ENCODE data around the gene RRAS2.
A peak's percentile ranks its signal among the peaks of the same experiment; 100 is the strongest.
"Not testable (repeated sequence)": the region's sequence is repeated elsewhere in the genome, so short reads cannot be mapped to it uniquely, and the experiment has no call there.

Gene RRAS2

DNA sequence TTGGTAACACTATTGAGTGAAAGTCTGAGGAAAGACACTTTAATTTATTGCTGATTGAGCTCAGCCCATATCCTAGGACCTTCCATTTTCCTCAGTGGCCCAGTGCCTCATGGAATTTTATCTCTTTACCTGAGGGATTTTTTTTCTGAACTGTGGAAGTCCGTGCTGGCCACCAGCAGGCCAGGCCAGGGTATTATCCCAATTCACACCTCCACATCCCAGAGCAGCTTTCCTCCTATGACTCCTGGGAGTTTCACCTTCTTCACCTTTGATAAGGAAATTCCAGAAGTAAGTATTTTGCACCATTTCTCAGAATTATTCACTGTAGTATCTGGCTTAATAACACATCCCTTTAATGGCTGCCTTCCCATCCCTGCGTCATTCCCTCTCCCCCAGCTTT is 13.0 kb upstream of the RRAS2 start:
- no peak for FAIRE-seq

DNA sequence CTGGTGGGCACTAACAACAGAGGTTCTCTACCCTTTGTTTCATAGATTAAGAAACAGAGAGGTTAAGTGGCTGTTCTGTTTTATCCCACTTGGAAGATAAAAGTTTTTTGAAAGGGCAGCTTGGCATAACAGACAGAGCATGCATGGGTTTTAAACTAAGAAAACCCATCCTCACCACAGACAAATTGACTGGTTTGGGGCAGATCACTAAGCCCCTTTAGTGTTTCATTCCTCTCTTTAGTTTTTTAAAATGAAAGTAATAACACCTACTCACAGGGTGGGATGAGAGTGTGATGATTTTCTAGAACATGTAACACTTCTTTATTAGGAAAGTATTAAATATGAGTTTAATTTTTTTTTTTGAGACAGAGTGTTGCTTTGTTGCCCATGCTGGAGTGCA is 12.3 kb upstream of the RRAS2 start:
- DNase-seq (ENCODE audit: low spot score) (no peak), FAIRE-seq (no peak)

More for the DNA sequence above, 13.0 kb upstream of the RRAS2 start:
- no peak for DNase-seq (ENCODE audit: low spot score)

DNA sequence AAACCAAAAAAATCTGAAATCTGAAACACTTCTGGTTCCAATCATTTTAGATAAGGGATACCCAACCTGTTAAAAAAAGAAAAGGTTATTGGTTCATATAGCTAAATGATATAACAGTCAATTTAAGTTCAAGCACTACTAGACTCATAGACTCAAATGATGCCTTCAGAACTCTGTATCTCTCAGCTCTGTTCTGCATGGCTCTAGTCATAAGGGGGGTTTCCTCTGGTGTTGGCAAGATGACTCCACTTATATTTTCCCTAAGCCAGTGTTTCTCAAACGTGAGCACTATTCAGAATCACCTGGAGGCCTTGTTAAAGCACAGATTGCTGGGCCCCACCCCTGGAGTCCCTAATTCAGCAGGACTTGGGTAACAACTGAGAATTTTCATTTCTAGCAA is 11.5 kb upstream of the RRAS2 start:
- no peak for FAIRE-seq
- no peak for DNase-seq (ENCODE audit: low spot score)

DNA sequence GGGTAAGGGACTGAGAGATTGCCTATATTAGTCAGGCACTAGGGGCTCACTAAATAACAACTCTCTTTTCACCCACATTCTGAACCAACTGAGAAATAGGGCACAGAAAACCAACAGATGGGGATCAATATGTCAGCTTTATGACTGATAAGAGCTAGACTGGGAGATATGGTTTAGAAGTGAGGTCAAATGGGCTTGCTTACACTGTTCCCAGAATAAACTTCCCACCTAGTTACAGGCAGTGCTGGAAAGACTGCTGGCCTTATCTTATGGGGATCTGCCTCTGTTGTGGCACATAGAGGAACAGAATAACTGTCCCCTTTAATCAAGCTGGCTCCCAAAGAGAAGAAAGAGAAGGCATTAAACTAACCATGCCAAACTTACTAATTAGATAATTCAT is 10.6 kb upstream of the RRAS2 start:
- FAIRE-seq: no peak
- no peak for DNase-seq (ENCODE audit: low spot score)

GRCh38 chr11:14366936-14367335 is 8.0 kb upstream of the RRAS2 start:
- DNase-seq (ENCODE audit: low spot score) (no peak), FAIRE-seq (no peak)

DNA sequence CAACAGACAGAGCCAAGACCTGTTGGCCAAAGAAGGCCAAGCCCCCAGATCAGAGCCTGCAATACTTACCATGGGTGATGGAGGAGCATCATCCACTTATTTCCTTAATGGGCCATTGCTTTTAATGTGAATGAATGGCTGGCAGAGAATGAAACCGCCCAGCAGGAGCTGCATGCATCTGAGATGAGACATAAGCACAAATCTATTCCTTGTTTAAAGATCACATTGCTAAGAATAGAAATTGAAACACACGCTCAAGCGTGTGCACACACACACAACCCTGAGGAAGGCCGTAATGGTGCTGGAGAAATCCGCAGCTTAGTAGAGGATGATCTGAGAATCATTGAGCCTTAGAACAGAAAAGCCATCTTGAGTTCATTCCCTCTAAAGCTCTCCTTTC is 5.3 kb upstream of the RRAS2 start:
- DNase-seq (ENCODE audit: low spot score): no peak
- FAIRE-seq: no peak

DNA sequence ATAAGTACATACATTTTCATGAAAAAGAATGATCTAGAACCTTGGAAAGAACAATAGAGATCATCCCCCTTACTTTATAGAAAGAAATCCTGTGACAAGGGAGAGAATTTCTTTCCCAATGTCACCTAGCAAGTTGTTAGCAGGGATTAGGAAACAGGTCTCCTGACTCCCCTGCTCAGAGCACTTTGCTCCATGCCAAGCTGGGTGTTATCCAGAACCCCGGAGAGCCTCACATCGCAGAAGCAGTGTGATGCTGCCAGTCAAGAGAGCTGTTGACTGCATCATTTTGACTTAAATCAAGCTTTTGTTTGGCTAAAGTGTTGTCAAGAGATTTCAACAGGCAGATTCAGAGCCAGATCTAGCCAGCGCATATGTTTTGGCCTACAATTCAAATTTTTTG is 3.6 kb upstream of the RRAS2 start:
- DNase-seq (ENCODE audit: low spot score): no peak

DNA sequence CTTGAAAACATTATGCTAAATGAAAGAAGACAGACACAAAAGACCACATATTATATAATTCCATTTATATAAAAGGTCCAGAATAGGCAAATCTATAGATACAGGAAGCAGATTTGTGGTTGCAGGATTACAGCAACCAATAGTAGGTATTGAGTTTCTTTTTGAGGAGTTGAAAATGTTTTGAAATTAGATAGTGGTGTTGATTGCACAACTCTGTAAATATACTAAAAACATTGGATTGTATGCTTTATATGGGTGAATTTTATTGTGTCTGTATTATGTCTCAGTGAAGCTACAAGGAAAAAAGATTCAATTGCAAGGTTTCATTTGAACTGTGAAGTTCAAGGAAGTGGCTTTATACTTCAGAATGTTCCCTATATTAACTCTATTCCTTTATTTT is 3.0 kb upstream of the RRAS2 start:
- FAIRE-seq: no peak

More for the DNA sequence above, 3.6 kb upstream of the RRAS2 start:
- no peak for FAIRE-seq

GRCh38 chr11:14360976-14361375 is 2.0 kb upstream of the RRAS2 start:
- no peak for FAIRE-seq
- DNase-seq (ENCODE audit: low spot score): no peak

More for the DNA sequence above, 3.0 kb upstream of the RRAS2 start:
- DNase-seq (ENCODE audit: low spot score): no peak

DNA sequence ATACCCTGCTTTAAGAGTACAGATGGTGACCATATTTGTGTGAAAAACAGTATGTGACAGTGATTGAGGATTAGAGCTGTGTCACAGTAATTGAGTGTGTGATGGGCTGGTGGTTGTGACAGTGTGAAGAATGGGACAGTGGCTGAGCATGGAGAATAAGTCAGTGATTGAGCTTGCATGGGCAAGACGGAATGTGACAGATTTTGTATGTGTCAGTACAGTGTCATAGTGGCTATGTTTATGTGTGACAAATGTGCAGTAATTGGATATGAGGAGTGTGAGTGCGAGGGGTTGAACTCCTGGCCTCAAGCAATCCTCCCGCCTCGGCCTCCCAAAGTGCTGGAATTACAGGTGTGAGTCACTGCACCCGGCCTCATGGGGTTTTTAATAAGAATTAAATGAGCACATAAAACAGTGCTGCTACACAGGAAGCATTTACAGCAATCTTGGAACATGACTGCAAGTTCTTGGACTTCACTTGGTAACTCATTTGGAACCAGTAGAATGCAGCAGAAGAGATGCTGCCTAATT is 583 bp upstream of the RRAS2 start:
- FAIRE-seq (peak; percentile 5), DNase-seq (ENCODE audit: low spot score) (no peak)

- FAIRE-seq: no peak
- peak; percentile 83 for DNase-seq (ENCODE audit: low spot score)
Measured at GRCh38 chr11:14357881-14358728, 878 bp downstream of the RRAS2 start.

- FAIRE-seq (no peak), DNase-seq (ENCODE audit: low spot score) (no peak)
Measured at GRCh38 chr11:14356342-14356741, 2.6 kb downstream of the RRAS2 start.

GRCh38 chr11:14354604-14355003 is 4.4 kb downstream of the RRAS2 start:
- FAIRE-seq; DNase-seq (ENCODE audit: low spot score): not testable (repeated sequence)

DNA sequence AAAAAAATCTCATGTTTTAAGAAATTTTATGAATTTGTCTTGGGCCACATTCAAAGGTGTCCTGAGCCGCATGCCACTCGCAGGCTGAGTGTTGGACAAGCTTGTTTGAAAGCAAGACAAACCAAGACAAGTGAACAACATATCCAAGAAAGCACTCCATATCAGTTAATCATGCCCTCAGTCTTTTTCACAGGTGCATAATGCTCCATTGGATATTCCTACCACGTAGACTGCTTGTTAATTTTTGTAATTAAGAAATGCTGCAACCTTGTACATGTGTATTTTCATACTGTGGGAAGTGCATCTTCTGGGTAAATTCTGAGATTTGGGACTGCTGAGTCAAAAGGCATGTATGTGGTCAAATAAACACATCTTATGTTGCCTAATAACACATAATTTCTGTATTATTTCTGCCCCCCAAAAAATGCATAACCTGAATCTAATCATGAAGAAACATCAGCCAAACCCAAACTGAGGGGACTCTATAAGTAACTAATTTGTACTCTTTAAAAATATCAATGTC is 8.2 kb downstream of the RRAS2 start:
- DNase-seq (ENCODE audit: low spot score): no peak
- no peak for FAIRE-seq

- no peak for FAIRE-seq
- no peak for DNase-seq (ENCODE audit: low spot score)
Measured at GRCh38 chr11:14350215-14350614, 8.8 kb downstream of the RRAS2 start.

DNA sequence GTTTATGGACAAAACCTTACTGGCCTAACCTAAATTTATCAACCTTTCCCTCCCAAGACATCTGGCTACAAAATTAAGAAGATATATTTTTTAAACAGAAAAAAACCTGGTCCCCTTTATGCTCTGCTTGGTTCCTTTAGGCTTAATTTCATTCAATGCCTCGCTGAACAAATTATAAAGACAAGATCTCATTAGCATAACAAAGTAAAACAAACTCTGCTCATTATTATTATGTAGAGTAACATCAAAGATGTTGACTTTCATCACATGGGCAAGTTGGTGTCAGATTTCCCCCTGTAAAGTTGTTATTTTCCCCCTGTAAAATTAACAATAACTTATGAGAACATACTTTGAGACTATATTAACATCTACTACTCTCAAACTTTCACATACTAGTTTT is 11.0 kb downstream of the RRAS2 start:
- no peak for DNase-seq (ENCODE audit: low spot score)
- FAIRE-seq: no peak

DNA sequence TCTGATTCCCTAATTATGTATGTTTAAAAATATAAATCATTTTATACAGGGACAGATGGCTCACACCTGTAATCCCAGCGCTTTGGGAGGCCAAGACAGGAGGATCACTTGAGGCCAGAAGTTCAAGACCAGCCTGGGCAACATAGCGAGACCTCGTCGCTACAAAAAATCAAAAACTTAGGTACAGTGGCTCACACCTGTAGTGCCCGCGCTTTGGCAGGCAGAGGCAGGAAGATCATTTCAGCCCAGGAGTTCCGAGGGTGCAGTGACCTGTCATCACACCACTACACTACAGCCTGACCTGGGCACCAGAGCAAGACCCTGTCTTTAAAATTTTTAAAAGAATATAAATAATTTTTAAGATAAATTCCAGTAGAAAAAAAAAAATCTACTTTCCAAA is 11.5 kb downstream of the RRAS2 start:
- DNase-seq (ENCODE audit: low spot score) (no peak), FAIRE-seq (no peak)

- no peak for FAIRE-seq
- DNase-seq (ENCODE audit: low spot score): no peak
Measured at GRCh38 chr11:14346303-14346955, 12.6 kb downstream of the RRAS2 start.

DNA sequence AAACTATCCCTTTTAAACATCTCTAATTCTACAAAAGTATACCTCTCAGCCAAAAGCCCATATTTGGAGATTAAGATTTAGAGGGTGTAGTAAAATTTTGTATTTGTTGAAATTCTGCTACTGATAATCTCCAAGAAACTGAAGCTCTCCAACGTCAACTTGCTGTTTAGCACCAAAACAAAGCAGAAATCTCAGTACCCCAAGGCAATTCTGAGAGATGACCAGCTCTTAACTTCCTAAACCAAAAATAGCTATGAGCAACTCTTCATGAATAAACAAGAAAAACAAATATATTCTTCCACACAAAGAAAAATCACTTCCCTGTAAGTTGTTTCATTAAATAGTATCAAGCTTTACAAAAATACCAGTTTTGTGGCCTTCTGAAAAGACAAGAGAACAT is 13.3 kb downstream of the RRAS2 start:
- DNase-seq (ENCODE audit: low spot score) (no peak), FAIRE-seq (no peak)

DNA sequence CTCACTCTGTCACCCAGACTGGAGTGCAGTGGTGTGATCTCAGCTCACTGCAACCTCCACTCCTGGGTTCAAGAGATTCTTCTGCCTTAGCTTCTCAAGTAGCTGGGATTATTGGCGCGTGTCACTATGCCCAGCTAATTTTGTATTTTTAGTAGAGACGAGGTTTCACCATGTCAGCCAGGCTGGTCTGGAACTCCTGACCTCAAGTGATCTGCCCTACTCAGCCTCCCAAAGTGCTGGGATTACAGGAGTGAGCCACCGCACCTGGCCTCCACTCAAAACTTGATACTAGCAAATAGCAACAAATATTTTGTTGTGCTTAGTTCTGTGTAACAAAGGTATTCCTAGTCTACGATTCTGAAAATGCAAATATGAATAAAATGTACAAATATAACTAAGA is 14.0 kb downstream of the RRAS2 start:
- DNase-seq (ENCODE audit: low spot score); FAIRE-seq: not testable (repeated sequence)

DNA sequence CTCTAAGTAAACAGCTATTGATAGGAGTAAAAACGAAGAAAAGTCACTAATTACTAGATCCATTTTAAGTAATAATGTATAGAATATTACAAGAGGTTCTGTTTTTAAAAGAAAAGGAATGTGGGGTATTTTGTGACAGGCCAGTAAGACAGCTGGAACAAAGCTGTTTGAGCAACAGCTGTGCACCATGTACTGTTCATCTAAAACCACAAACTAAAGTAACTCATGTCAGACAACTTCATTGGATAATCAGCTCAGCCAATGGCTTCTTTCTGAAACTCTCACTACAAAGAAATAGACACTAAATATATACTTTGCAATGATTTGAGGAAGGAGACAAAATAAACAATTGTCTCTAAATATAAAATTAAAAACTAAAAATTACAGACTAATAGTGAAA is 16.1 kb downstream of the RRAS2 start:
- DNase-seq (ENCODE audit: low spot score): no peak
- no peak for FAIRE-seq

GRCh38 chr11:14341968-14342367 is 17.0 kb downstream of the RRAS2 start:
- FAIRE-seq: no peak
- no peak for DNase-seq (ENCODE audit: low spot score)

Data from urothelium cell line (cell line).